HG03095 (cell line): Measurements from ENCODE around the gene PANK4.
"Not testable (repeated sequence)": the region's sequence is repeated elsewhere in the genome, so short reads cannot be mapped to it uniquely, and the experiment has no call there.

Experiments used
- ATAC-seq: cut with Tn5 transposase; IDR thresholded peaks from one replicate; pipeline ENCODE4 v1.9.1; 2021; ENCODE audit warnings: moderate library complexity; ENCODE audit not compliant: unreplicated experiment

PANK4 gene

DNA sequence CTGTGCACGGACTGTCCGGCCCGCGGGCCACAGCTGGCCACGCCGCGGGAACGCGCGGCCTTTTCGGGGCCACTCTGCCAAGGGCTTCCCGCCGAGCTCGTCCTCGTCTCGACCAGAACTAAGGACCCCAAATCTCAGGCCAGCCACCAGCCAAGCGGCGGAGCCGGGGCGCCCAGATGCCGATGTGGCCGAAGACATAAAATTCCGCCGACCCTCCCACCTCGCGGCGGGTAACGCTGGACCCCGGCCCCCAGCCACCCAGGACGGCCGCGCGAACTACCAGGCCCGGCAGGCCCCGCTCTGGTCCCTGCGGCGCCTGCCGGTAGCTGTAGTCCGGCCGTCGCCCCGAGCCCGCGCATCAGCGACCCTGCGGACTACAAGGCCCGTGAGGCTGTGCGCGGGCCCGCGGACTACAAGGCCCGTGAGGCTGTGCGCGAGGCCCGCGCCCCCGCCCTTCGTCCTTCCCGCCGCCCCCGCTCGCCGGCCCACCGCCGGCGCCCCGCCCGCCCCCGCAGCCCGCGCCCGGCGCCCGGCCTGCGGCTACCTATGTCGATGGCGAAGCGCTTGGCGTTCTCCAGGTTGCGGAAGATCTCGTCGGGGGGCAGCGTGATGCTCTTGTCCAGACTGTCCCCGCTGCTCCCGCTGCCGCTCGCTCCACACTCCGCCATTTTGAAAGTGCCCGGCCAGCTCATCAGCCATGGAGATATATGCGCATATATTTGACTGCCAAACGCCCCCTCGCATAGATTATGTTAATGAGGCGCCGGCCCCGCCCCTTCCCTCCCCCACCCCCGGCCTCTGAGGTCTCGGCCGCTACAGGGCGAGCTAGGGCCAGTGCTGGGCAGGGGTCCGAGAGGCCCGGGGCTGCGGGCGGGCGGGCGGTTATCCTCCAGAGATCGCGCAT, at the start of gene PANK4:
TSS of gene PANK4 (minus strand) at position 677 of the 904 bp plus-strand sequence. CDS start at position 668, 9 bp downstream.
- peak; percentile 87 for ATAC-seq

DNA sequence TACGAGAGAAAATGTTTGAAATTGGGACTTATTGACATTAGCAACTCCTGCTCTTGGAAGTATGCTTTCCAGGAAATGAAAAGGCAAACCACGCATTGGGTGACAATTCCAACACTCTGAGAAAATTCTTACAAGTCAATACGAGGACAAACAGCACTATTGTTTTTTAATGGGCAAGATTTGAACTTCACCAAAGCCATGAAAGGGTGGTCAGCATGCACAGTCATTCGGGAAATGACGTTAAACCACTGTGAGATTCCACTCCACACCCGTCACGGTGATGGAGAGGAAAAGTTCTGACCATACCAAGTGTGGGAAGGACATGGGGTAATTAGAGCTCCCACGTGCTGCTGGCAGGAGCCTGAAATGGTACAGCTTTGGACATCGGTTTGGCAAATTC, 48.0 kb upstream of the PANK4 start:
- ATAC-seq = no peak

DNA sequence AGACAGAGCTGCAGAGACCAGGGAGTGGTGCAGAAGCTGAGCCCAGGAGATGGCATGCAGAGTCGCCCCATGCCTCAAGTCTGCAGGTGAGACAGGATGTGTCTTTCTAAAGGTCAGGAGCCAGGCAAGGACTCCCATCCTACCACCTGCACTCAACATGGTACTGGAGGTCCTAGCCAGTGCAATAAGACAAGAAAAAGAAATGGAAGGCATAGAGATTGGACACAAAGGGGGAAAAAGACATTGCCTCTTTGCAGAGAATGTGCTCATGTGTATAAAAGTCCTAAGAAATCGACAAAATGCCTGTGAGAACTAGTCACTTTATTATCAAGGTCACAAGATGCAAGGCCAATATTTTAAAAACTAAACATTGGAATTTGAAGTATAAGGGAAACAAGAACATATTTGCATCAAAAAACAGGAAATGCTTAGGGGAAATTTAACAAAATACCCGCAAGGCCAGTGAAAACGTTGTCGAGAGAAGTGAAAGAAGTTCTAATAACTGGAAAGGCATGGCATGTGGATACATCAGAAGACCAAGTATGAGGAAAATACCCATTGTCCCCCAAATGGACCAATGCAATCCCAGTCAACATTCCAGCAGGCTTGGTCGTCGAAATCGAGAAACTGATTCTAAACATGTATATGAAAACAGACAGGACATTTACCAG, 47.0 kb upstream of the PANK4 start:
- no peak for ATAC-seq

DNA sequence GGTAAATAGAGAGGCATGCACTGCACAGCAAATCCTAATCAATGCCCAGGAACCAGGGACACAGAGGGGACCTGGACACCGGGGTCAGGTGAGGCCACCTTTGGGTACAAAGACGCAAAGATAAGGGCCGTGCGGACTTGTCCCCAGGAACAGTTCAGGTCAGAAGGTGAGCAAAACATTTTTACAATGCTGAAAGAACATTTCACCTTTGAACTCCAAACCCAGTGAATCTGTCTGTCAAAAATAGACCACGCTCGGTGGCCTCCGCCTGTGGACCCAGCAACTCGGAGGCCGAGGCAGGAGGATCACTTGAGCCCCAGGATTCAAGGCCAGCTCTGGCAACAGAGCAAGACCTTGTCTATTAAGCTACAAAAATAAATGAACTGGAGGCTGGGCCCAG, 45.0 kb upstream of the PANK4 start:
- no peak for ATAC-seq

DNA sequence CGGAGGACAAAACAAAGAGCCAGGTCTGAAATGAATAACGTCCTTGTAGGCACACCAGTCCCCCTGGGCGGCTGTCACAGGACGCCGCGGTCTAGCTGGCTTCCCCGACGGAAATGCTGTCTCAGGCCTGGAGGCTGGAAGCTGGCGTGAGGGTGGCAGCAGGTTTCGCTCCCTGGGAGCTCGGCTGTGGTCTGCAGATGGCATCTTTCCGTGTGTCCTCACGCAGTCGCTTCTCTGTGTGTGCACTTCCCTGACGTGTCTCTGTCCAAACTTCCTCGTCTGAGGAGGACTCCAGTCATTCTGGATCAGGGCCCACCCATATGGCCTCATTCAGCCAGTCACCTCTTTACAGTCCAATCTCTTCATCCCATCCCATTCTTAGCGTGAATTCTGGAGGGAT, 43.9 kb upstream of the PANK4 start:
- no peak for ATAC-seq

DNA sequence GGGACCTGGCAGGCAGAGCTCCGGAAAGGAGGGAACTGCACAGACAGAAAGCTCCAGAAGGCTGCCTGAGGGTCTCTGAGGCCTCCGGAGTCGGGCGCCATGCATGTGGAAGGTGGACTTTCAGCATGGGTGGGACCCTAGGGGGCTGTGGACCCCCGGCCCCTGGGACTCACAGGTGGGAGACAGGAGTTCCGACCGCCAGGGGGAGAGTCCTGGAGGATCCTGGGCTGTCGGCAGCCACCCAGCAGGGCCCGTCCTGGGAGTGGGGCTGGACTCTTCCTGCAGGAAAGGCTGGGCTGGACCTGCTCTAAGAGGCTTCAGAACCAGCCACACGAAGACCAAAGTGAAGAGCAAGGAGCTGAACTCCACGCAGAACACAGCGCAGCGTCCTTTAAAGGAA, 43.3 kb upstream of the PANK4 start:
- not testable (repeated sequence) for ATAC-seq

DNA sequence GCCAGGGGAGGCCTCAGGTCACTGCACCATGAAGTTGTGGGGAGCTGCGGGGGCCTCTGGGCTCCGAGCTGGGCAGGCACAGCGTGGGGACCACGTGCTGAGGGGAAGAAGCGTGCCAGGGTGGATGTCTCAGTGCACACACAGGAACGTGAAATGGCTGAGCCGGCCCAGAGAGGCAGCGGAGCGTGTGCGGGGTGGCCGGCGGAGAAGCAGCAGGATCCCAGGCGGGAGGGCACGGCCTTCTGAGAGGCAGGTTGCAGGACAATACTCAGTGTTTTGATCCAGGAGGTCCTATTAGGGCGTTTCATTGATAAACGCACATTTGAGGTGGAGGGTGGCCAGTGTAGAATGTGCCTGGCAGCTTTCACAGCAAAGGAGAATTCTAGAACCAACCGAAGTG, 42.7 kb upstream of the PANK4 start:
- no peak for ATAC-seq

DNA sequence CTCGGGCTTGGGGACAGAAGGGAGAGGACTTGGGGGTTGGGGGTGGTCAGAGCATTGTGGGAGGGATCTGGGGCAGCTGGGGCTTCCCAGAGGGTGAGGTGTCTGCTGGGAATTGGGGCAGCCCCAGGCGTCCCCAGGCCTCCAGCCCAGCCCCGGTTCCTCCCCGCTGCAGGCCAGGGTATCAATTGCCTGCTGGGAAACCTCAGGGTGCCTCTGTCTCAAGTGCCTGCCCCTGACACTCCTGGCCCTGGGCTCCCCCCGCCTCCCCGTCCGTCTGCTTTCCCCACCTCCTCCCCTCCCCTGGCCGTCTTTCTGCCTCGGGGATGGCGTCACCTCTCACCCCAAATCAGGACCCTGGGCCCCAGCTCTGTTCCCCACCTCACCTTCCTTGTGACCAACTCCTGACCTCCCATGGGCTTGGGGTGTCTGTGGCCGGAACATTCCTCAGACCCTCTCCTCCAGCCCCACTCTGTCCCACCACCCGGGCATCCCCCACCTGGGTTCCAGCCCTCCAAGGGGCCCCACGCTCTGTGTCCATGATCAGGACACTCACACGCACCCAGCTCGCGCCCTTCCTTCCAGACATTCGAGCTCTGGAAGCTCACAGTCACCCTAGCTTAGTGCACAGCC, 41.9 kb upstream of the PANK4 start:
- not testable (repeated sequence) for ATAC-seq

DNA sequence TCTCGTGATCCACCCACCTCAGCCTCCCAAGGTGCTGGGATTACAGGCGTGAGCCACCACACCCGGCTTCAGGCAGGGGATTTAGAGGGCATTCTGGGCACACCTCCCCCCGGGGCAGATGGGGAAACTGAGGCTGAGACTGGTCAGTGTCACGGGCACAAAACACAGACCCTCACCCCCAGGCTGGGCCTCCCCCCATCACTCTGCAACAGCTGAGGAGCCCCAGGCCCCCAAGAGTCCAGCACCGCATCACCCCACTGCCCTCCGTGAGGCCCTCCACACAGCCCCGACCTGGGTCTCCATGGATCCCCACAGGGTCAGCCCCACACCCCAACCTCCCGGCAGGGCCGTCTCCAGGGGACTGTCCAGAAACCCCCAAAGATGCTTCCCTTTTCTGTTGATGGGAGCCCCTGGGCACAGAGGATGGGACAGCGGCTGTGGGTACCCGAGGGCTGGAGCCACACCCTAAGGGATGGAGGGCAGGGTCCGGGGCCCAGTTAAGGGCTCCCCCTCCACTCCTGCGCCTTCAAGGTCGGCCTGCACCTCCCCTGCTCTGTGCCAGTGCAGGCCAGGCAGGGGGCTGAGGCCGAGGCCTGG, 40.8 kb upstream of the PANK4 start:
- no peak for ATAC-seq

DNA sequence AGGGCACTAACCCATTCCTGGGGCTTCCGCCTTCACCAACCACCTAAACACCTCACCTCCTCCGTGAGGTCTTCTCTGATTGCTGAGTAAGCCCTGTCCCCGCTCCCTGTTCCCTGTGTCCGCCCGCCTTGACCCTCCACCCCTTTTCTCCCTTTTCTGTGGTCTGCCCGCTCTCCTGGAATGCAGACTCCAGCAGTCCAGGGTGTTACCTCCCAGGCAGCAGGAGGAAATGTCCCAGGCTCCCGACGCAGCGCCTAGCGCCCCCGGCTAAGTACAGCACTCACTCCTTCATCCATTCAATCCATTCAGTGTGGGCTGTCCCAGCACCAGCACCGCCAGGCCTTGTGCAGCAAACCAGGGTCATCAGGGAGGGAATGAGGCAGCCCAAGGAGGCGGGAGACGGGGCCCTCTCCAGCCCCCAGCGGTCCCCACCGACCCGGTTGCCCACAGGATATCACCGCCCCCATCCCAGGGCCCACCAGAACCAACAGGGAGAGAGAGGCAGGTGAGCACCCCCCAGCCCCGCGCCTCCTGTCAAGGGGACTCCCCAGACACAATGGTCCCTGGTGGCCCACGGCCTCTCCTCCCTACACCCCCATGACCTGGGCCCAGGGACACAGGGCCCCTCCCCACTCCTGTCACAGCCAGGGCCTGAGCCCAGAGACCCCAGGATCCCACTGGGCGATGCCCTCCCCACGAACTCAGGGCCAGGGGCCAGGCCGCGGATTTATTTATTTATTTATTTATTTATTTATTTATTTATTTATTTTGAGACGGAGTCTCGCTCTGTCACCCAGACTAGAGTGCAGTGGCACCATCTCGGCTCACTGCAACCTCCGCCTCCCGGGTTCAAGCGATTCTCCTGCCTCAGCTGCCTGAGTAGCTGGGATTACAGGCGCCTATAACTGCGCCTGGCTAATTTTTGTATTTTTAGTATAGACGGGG, 40.0 kb upstream of the PANK4 start:
- ATAC-seq = no peak

DNA sequence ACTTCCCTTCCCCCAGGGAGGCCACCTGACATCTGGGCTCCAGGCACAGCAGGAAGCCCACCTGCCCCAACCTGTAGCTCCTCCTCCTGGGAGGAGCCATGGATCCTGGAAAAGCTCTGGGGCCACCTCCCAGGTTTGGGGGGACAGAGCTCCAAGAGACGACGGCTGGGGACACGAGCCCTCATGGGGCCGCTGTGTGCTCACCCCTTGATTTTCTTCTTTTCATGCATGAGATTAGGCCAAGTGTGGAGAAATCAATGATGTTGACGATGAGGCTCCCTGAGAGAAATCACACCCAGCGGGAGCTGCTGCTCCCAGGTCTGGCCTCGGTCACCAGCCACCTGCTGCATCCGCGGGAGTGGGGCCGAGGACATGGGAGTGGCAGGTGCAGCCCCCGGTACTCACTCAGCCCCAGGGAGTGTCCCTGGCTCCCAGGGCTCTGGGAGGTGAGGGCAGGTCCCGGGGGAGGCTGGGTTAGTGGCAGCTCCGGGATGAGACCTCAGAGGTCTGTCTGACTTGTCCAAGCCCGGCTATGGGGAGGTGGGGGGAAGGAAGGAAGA, 38.5 kb upstream of the PANK4 start:
- ATAC-seq = no peak

DNA sequence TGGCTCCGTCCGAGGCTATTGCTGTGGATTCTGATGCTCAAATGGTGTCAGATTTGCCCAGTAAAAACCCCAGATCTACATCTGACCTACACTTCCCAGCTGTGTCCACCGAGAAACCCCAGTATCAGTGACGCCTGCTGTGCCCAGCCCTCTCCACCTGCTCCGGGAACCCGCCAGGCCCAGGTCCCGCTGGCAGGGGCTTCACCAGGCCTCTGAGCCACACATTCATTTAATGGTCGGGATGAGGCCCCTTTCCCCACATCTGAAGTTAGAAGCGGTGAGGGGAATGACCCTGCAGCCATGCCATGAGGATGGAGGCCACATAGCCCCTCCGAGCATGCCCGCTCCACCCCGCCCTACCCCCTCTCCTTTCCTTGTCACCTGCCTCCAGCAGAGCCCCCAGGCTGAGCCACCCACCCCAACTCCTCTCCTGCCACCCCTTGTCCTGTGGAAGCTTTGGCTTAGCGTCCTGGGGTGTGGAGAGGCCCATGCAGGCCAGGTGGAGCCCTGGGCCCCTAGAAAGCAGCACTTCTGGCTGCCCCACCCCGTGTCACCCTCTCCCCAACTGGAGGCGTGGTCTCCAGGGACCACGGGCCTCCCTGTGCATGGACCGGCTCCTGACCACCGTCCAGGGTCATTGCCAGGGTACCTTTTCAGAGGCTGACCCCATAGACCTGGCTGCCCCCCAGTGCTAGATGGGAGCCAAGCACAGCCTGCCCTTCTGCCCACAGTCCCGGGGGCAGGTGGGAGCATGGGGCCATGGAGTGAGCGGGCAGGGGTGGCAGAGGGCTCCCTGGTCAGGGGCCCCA, 37.8 kb upstream of the PANK4 start:
- no peak for ATAC-seq

DNA sequence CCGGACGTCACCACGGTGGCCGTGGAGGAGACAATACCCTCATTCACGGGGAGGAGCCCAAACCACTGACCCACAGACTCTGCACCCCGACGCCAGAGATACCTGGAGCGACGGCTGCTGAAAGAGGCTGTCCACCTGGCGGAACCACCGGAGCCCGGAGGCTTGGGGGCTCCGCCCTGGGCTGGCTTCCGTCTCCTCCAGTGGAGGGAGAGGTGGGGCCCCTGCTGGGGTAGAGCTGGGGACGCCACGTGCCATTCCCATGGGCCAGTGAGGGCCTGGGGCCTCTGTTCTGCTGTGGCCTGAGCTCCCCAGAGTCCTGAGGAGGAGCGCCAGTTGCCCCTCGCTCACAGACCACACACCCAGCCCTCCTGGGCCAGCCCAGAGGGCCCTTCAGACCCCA, 36.8 kb upstream of the PANK4 start:
- no peak for ATAC-seq

DNA sequence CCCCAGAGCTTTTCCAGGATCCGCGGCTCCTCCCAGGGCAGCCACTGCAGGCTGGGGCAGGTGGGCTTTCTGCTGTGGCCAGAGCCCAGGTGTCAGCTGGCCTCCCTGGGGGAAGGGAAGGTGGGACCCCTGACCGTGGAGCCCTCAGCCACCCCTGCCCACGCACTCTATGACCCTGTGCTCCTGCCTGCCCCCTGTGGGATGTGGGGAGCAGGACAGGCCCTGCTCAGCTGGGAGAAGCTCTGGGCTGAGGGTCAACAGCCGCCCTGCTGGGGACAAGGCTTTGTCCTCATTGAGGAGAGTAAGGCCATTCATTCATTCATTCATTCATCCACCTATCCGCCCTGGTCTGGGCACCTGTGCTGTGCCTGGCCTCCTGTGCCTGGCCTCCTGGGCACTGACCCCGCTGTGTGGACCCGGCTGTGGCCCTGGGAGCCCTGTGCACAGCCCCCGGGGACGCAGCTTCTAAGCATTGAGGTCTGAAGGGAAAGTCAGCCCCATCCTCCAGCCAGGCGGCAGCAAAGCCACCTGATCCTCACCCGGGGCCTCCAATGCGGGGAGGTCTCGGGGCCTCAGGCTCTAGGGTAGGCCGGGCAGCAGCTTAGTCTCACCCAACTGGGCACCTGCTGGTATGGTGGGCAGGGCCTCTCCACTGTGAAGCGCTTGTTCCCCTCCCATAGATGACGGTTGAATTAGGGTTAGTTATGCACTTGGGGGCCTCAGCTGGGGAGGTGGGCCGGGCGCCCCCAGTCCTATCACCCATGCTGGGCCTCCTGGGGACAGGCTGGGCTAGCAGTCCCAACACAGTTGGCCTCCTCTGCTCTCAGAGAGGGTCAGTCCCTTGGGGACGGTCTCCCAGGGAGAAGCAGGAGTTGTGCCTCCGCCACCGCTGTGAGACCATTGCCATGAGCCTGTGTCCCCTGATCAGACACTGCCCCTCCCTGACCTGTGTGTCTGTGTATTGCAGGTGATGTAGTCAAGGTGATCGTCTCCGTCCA, 35.8 kb upstream of the PANK4 start:
- ATAC-seq = no peak

DNA sequence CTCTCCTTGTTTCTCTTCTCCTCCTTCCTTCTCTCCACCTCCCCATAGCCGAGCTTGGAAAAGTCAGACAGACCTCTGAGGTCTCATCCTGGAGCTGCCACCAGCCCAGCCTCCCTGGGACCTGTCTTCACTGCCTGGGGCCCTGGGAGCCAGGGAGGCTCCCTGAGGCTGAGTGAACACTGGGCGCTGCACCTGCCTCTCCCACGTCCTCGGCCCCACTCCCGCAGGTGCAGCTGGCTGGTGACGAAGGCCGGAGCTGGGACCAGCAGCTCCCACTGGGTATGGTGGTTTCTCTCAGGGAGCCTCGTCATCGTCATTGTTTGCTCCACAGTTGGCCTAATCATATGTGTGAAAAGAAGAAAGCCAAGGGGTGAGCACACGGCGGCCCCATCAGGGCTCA, 35.0 kb upstream of the PANK4 start:
- no peak for ATAC-seq

DNA sequence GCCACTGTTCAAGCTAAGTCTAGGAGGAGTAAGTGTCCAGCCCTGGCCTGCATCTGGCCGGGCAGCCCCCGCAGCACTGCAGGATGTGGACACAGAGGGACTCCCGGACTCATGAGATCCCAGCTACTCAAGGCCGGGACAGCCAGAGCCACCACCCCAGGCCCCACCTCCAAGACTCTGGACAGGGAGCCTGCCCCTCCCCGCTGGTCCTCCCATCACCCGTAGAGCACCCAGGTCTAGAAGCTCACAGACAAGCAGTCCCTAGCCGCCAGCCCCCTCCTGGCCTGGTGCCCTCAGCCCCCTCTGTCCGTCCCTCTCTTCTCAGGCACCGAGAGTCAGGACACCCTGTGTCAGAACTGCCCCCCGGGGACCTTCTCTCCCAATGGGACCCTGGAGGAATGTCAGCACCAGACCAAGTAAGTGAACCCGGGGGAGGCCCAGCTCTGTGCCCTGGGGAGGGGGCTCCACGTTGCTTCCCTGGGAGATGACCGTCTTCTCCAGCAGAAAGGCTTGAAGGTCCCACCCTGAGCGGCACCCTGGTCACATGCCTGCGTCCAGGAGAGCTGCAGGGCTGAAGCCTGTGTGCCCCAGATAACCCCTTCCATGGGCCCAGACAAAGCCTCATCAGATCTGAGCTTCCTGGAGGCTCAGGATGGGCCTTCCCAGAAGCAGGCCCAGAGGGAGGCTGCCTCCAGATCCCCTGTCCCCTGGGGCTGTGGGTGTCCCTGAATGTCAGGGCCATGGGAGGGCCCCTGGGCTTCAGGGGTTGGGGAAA, 34.1 kb upstream of the PANK4 start:
- no peak for ATAC-seq
